H9 (cell line): ENCODE measurements around the gene FREM1. TPM values are rescaled to one million over a fixed set of nuclear protein-coding genes. Genes with fewer than 3 reads are reported as not detected.

Experiments
- DNase-seq: peaks from one replicate; pipeline ENCODE4 v3.0.0-alpha.2; 2017
- H2AFZ ChIP-seq: one replicate; pipeline ENCODE4 v1.6.1; 2013; ENCODE audit warnings: mild to moderate bottlenecking, low read length, control low read depth, moderate library complexity
- H2AK5ac ChIP-seq: 2 replicates; pipeline ENCODE4 v1.6.1; 2013; ENCODE audit warnings: low read length, control low read depth, mixed read lengths; ENCODE audit not compliant: insufficient read length
- H2BK120ac ChIP-seq: one replicate; pipeline ENCODE4 v1.6.1; 2013; ENCODE audit warnings: low read depth, mild to moderate bottlenecking, low read length, control low read depth, inconsistent platforms; ENCODE audit not compliant: poor library complexity, severe bottlenecking
- H2BK12ac ChIP-seq: 2 replicates; pipeline ENCODE4 v1.6.1; 2013; ENCODE audit warnings: low read length, control low read depth, mixed read lengths, low read depth; ENCODE audit not compliant: insufficient read length
- H2BK15ac ChIP-seq: 2 replicates; pipeline ENCODE4 v1.6.1; 2013; ENCODE audit warnings: low read depth, low read length, control low read depth
- H2BK20ac ChIP-seq: one replicate; pipeline ENCODE4 v1.6.1; 2013; ENCODE audit warnings: low read depth, mild to moderate bottlenecking, low read length, control low read depth, inconsistent platforms; ENCODE audit not compliant: poor library complexity, severe bottlenecking
- H2BK5ac ChIP-seq: 2 replicates; pipeline ENCODE4 v1.6.1; 2013; ENCODE audit warnings: low read length, control low read depth, mixed read lengths; ENCODE audit not compliant: insufficient read length
- H3K14ac ChIP-seq: 2 replicates; pipeline ENCODE4 v1.6.1; 2013; ENCODE audit warnings: low read length, control low read depth; ENCODE audit not compliant: insufficient read depth
- H3K18ac ChIP-seq: 2 replicates; pipeline ENCODE4 v1.6.1; 2013; ENCODE audit warnings: low read depth, mild to moderate bottlenecking, mixed read lengths, low read length, control low read depth; ENCODE audit not compliant: insufficient read length
- H3K23ac ChIP-seq: 2 replicates; pipeline ENCODE4 v1.6.1; 2013; ENCODE audit warnings: low read length, control low read depth, mixed read lengths, low read depth; ENCODE audit not compliant: insufficient read length
- H3K23me2 ChIP-seq: 2 replicates; pipeline ENCODE4 v1.6.1; 2013; ENCODE audit warnings: low read depth, mild to moderate bottlenecking, mixed read lengths, low read length, control low read depth; ENCODE audit not compliant: insufficient read length, poor library complexity, severe bottlenecking
- H3K27ac ChIP-seq: 2 replicates; pipeline ENCODE4 v1.5.1; 2013; ENCODE audit warnings: low read length, control low read depth, mixed read lengths, low read depth; ENCODE audit not compliant: insufficient read length
- H3K27me3 ChIP-seq: 2 replicates; pipeline ENCODE4 v1.6.1; 2013; ENCODE audit warnings: low read length, control low read depth, inconsistent platforms; ENCODE audit not compliant: insufficient read depth
- H3K4ac ChIP-seq: 2 replicates; pipeline ENCODE4 v1.6.1; 2013; ENCODE audit warnings: low read depth, mild to moderate bottlenecking, control low read depth, inconsistent platforms, low read length, moderate library complexity
- H3K4me1 ChIP-seq: 2 replicates; pipeline ENCODE4 v1.6.1; 2013; ENCODE audit warnings: low read length, control low read depth, inconsistent platforms; ENCODE audit not compliant: insufficient read depth
- H3K4me2 ChIP-seq: 2 replicates; pipeline ENCODE4 v1.6.1; 2013; ENCODE audit warnings: low read length, control low read depth, mixed read lengths; ENCODE audit not compliant: insufficient read length, insufficient read depth
- H3K56ac ChIP-seq: 2 replicates; pipeline ENCODE4 v1.6.1; 2013; ENCODE audit warnings: low read depth, mild to moderate bottlenecking, mixed read lengths, low read length, control low read depth; ENCODE audit not compliant: insufficient read length
- H3K79me1 ChIP-seq: 2 replicates; pipeline ENCODE4 v1.6.1; 2013; ENCODE audit warnings: low read depth, mild to moderate bottlenecking, moderate library complexity, low read length, control low read depth, inconsistent platforms; ENCODE audit not compliant: insufficient read depth, poor library complexity, severe bottlenecking
- H3K79me2 ChIP-seq: 2 replicates; pipeline ENCODE4 v1.6.1; 2013; ENCODE audit warnings: low read length, control low read depth, inconsistent platforms; ENCODE audit not compliant: insufficient read depth
- H3K9ac ChIP-seq: 2 replicates; pipeline ENCODE4 v1.6.1; 2013; ENCODE audit warnings: low read length, control low read depth, mixed read lengths; ENCODE audit not compliant: insufficient read length; ENCODE audit errors: extremely low read depth
- H3K9me3 ChIP-seq: one replicate; pipeline ENCODE4 v1.6.1; 2013; ENCODE audit warnings: low read depth, low read length, inconsistent platforms; ENCODE audit not compliant: control insufficient read depth
- H3T11ph ChIP-seq: one replicate; pipeline ENCODE4 v1.6.1; 2013; ENCODE audit warnings: mild to moderate bottlenecking, low read length, control low read depth, inconsistent platforms
- H4K20me1 ChIP-seq: one replicate; pipeline ENCODE4 v1.6.1; 2013; ENCODE audit not compliant: control insufficient read depth, insufficient read length, insufficient read depth
- H4K5ac ChIP-seq: 2 replicates; pipeline ENCODE4 v1.6.1; 2013; ENCODE audit warnings: low read depth, mild to moderate bottlenecking, mixed read lengths, low read length, control low read depth; ENCODE audit not compliant: insufficient read length
- H4K8ac ChIP-seq: replicated peaks from 2 replicates; pipeline ENCODE4 v1.6.1; 2013; ENCODE audit warnings: low read length, control low read depth, mixed read lengths, low read depth; ENCODE audit not compliant: insufficient read length
- H4K91ac ChIP-seq: 2 replicates; pipeline ENCODE4 v1.6.1; 2013; ENCODE audit warnings: low read depth, mild to moderate bottlenecking, moderate library complexity, mixed read lengths, low read length, control low read depth; ENCODE audit not compliant: insufficient read length
- H3K27ac Mint-ChIP-seq, 3 experiments: 2 replicates in 2 of 3; 3 replicates in 1 of 3; pipeline ENCODE4 v1.8.0; 2020 to 2021; ENCODE audit warnings: mixed read lengths in 3 of 3, mild to moderate bottlenecking in 1 of 3, moderate library complexity in 1 of 3
- H3K27me3 Mint-ChIP-seq: 2 replicates; pipeline ENCODE4 v1.8.0; 2021; ENCODE audit warnings: low read depth, mild to moderate bottlenecking, moderate library complexity, mixed read lengths
- H3K36me3 Mint-ChIP-seq, 3 experiments: 2 replicates in 2 of 3; 3 replicates in 1 of 3; pipeline ENCODE4 v1.8.0; 2020 to 2021; ENCODE audit warnings: low read depth in 3 of 3, mixed read lengths in 3 of 3; ENCODE audit not compliant: insufficient read depth in 1 of 3
- H3K4me1 Mint-ChIP-seq, 2 experiments: 2 replicates each; pipeline ENCODE4 v1.8.0; 2020; ENCODE audit warnings: mixed read lengths in 2 of 2
- H3K4me3 Mint-ChIP-seq, 2 experiments: 2 replicates in 1 of 2; 3 replicates in 1 of 2; pipeline ENCODE4 v1.8.0; 2020 to 2021; ENCODE audit warnings: mild to moderate bottlenecking in 2 of 2, mixed read lengths in 2 of 2, moderate library complexity in 1 of 2
- H3K9me3 Mint-ChIP-seq, 2 experiments: 2 replicates in 1 of 2; 3 replicates in 1 of 2; pipeline ENCODE4 v1.8.0; 2020; ENCODE audit warnings: mild to moderate bottlenecking in 2 of 2, mixed read lengths in 2 of 2, moderate library complexity in 1 of 2
- CTCF ChIP-seq: fragments of 200-600 bp; sonication (generic); conservative IDR thresholded peaks from 3 replicates; pipeline ENCODE4 v1.8.0; 2021; ENCODE audit warnings: antibody characterized with exemption, mild to moderate bottlenecking
- WGBS: extraction: QIAGEN DNeasy Blood & Tissue Kit; methylation state at CpG from one replicate; pipeline ENCODE4 v1.1.7; 2013; ENCODE audit warnings: missing lambda C conversion rate, low lambda C conversion rate, mixed read lengths; ENCODE audit not compliant: insufficient read length; ENCODE audit errors: extremely low coverage; 5-methylcytosine and 5-hydroxymethylcytosine counted together
- total RNA-seq: library from RNA; stranded (reverse); gene quantifications from 2 replicates; pipeline ENCODE4 v1.2.1, GENCODE V29; 2021

FREM1 gene
- total RNA-seq, 1 experiment from 2014 or later = 0.44 TPM

- H3K36me3 Mint-ChIP-seq = peaks cover 2 to 12% (median 6%) of the 10 kb centered on the region in 3 experiments; a peak in 6 of 7 replicates
- H3K27me3 Mint-ChIP-seq = no peaks in the 10 kb centered on the region
- no CpG with 5 or more reads among the region's 14 CpGs for WGBS
- Histone ChIP-seq H3K9ac (no peak overlapping the region), H2BK5ac (no peak overlapping the region), H3K79me2 (no peaks in the 10 kb centered on the region), H3T11ph (no peak overlapping the region), H3K4me2 (no peak overlapping the region), H2BK12ac (no peak overlapping the region), H2BK15ac (no peak overlapping the region), H3K23me2 (no peaks in the 10 kb centered on the region), H3K4ac (no peak overlapping the region), H2BK20ac (no peak overlapping the region), H3K9me3 (no peaks in the 10 kb centered on the region), H2BK120ac (no peak overlapping the region), H3K14ac (no peak overlapping the region), H3K23ac (no peak overlapping the region), H3K27ac (no peak overlapping the region), H4K8ac (no peak overlapping the region), H3K27me3 (no peaks in the 10 kb centered on the region), H3K56ac (no peak overlapping the region), H3K4me1 (no peaks in the 10 kb centered on the region), H2AK5ac (no peak overlapping the region), H4K20me1 (no peaks in the 10 kb centered on the region), H4K91ac (no peak overlapping the region), H2AFZ (no peak overlapping the region), H3K18ac (no peak overlapping the region), H4K5ac (no peak overlapping the region), H3K79me1 (no peaks in the 10 kb centered on the region)
- H3K9me3 Mint-ChIP-seq = peaks cover 0 to 2% of the 10 kb centered on the region in 2 experiments; a peak in 2 of 5 replicates
- DNase-seq = no peak
- peaks cover 2% of the 10 kb centered on the region in 2 experiments; a peak in 2 of 4 replicates for H3K4me1 Mint-ChIP-seq
- no peak overlapping the region for H3K4me3 Mint-ChIP-seq
- no peak overlapping the region for H3K27ac Mint-ChIP-seq
- TF ChIP-seq CTCF = no peak
These were observed 78.6 kb downstream of the FREM1 start for GRCh38 chr9:14831661-14832060.
